HepG2 (cell line): ENCODE data around the gene ARHGEF16. TPM values are rescaled to one million over a fixed set of nuclear protein-coding genes. Genes with fewer than 3 reads are reported as not detected.
A peak's percentile ranks its signal among the peaks of the same experiment; 100 is the strongest.

Experiments
- ADNP ChIP-seq: sonication (generic); formaldehyde crosslinking; IDR thresholded peaks from 2 replicates; pipeline ENCODE4 v1.4.0; 2020; ENCODE audit warnings: missing genetic modification reagents
- BRD4 ChIP-seq: sonication (generic); formaldehyde crosslinking; IDR thresholded peaks from 2 replicates; pipeline ENCODE4 v1.4.0; 2020; ENCODE audit warnings: missing genetic modification reagents
- CEBPG ChIP-seq: IDR thresholded peaks from 2 replicates; pipeline ENCODE4 v1.6.1; 2016
- EEA1 ChIP-seq: sonication (generic); formaldehyde crosslinking; IDR thresholded peaks from 2 replicates; pipeline ENCODE4 v1.5.1; 2020; ENCODE audit warnings: mild to moderate bottlenecking, missing genetic modification reagents, borderline replicate concordance
- FOSL1 ChIP-seq: sonication (generic); formaldehyde crosslinking; IDR thresholded peaks from 2 replicates; pipeline ENCODE4 v1.9.0; 2021; ENCODE audit warnings: missing genetic modification reagents, borderline replicate concordance
- JUND ChIP-seq: sonication (generic); formaldehyde crosslinking; IDR thresholded peaks from 2 replicates; pipeline ENCODE4 v1.8.0; 2022; ENCODE audit warnings: mild to moderate bottlenecking, missing genetic modification reagents
- NFATC3 ChIP-seq: sonication (generic); formaldehyde crosslinking; IDR thresholded peaks from 2 replicates; pipeline ENCODE4 v1.5.1; 2020; ENCODE audit warnings: mild to moderate bottlenecking, missing genetic modification reagents
- NRL ChIP-seq: sonication (generic); formaldehyde crosslinking; IDR thresholded peaks from 2 replicates; pipeline ENCODE4 v1.5.0; 2020; ENCODE audit warnings: missing genetic modification reagents, mild to moderate bottlenecking, moderate library complexity, borderline replicate concordance
- PHF5A ChIP-seq: IDR thresholded peaks from one replicate; pipeline ENCODE4 v1.6.1; 2018; ENCODE audit warnings: low read depth, missing genetic modification reagents; ENCODE audit not compliant: unreplicated experiment
- YEATS4 ChIP-seq: sonication (generic); formaldehyde crosslinking; IDR thresholded peaks from 2 replicates; pipeline ENCODE4 v1.4.0; 2020; ENCODE audit warnings: missing genetic modification reagents, borderline replicate concordance
- ZNF10 ChIP-seq: sonication (generic); formaldehyde crosslinking; IDR thresholded peaks from 2 replicates; pipeline ENCODE4 v1.4.0; 2020; ENCODE audit warnings: mild to moderate bottlenecking, low read depth, missing genetic modification reagents, borderline replicate concordance
- ZNF562 ChIP-seq: sonication (generic); formaldehyde crosslinking; IDR thresholded peaks from 2 replicates; pipeline ENCODE4 v1.8.0; 2022; ENCODE audit warnings: missing genetic modification reagents, borderline replicate concordance
- ZNF589 ChIP-seq: sonication (generic); formaldehyde crosslinking; conservative IDR thresholded peaks from 2 replicates; pipeline ENCODE4 v1.8.0; 2022; ENCODE audit warnings: mild to moderate bottlenecking, moderate library complexity, missing genetic modification reagents
- ZNF773 ChIP-seq: sonication (generic); formaldehyde crosslinking; IDR thresholded peaks from 2 replicates; pipeline ENCODE4 v1.4.0; 2020; ENCODE audit warnings: missing genetic modification reagents, borderline replicate concordance
- polyA plus RNA-seq, 8 experiments: library from polyadenylated mRNA; depleted of rRNA in 3 of 8; stranded (reverse) in 7 of 8; unstranded in 1 of 8; fragments of >200 nt; fragmentation: Illumina TruSeq in 4 of 8; extraction: Trizol in 4 of 8; gene quantifications; 2 replicates each; pipeline versions ENCODE4 v1.2.1 to v1.2.3, GENCODE V29; 2011 to 2016; ENCODE audit warnings: low read depth in 4 of 8, missing spikeins in 1 of 8, mixed read lengths in 1 of 8; ENCODE audit not compliant: insufficient read depth in 1 of 8
- total RNA-seq, 5 experiments: library from RNA; depleted of rRNA; stranded (reverse); fragments of >200 nt; fragmentation: Illumina TruSeq; extraction: Trizol; gene quantifications; 2 replicates each; pipeline ENCODE4 v1.2.3, GENCODE V29; 2016; ENCODE audit warnings: low read depth in 1 of 5
- TF ChIP-seq, protein P1 (sequence below): sonication (generic); formaldehyde crosslinking; IDR thresholded peaks from 2 replicates; pipeline ENCODE4 v1.5.0; 2020; ENCODE audit warnings: mild to moderate bottlenecking, missing genetic modification reagents, borderline replicate concordance
- TF ChIP-seq, protein P2 (sequence below): IDR thresholded peaks from 2 replicates; pipeline ENCODE4 v1.6.1; 2012; ENCODE audit warnings: low read length, improper control_type of control experiment
- TF ChIP-seq, protein P3 (sequence below): sonication (generic); formaldehyde crosslinking; conservative IDR thresholded peaks from 2 replicates; pipeline ENCODE4 v1.8.0; 2022; ENCODE audit warnings: mild to moderate bottlenecking, moderate library complexity, missing genetic modification reagents
- TF ChIP-seq, protein P4 (sequence below): sonication (generic); formaldehyde crosslinking; IDR thresholded peaks from 2 replicates; pipeline ENCODE4 v1.5.0; 2020; ENCODE audit warnings: missing genetic modification reagents, mild to moderate bottlenecking, borderline replicate concordance

The ARHGEF16 gene
- total and polyA plus RNA-seq, 2 of the 13 experiments (the other 11 are each of a cell fraction or from before 2014, with no cell fraction given): 20.3 to 39.9 TPM

- TF ChIP-seq, protein P1, sequence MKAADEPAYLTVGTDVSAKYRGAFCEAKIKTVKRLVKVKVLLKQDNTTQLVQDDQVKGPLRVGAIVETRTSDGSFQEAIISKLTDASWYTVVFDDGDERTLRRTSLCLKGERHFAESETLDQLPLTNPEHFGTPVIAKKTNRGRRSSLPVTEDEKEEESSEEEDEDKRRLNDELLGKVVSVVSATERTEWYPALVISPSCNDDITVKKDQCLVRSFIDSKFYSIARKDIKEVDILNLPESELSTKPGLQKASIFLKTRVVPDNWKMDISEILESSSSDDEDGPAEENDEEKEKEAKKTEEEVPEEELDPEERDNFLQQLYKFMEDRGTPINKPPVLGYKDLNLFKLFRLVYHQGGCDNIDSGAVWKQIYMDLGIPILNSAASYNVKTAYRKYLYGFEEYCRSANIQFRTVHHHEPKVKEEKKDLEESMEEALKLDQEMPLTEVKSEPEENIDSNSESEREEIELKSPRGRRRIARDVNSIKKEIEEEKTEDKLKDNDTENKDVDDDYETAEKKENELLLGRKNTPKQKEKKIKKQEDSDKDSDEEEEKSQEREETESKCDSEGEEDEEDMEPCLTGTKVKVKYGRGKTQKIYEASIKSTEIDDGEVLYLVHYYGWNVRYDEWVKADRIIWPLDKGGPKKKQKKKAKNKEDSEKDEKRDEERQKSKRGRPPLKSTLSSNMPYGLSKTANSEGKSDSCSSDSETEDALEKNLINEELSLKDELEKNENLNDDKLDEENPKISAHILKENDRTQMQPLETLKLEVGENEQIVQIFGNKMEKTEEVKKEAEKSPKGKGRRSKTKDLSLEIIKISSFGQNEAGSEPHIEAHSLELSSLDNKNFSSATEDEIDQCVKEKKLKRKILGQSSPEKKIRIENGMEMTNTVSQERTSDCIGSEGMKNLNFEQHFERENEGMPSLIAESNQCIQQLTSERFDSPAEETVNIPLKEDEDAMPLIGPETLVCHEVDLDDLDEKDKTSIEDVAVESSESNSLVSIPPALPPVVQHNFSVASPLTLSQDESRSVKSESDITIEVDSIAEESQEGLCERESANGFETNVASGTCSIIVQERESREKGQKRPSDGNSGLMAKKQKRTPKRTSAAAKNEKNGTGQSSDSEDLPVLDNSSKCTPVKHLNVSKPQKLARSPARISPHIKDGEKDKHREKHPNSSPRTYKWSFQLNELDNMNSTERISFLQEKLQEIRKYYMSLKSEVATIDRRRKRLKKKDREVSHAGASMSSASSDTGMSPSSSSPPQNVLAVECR (CRISPR knock-in tag): 0 out of 2 replicates have a peak, but pooled peaks have one; percentile 11
- TF ChIP-seq BRD4 (CRISPR knock-in tag) (no peak), CEBPG (CRISPR knock-in tag) (no peak), ZNF589 (no peak), YEATS4 (CRISPR knock-in tag) (no peak), ZNF773 (CRISPR knock-in tag) (no peak), ZNF10 (CRISPR knock-in tag) (no peak), ZNF562 (CRISPR knock-in tag) (no peak), NRL (peak; percentile 48; the same call in 1 of the 2 replicates), NFATC3 (CRISPR knock-in tag) (no peak), EEA1 (CRISPR knock-in tag) (0 out of 2 replicates have a peak, but pooled peaks have one; percentile 40), JUND (CRISPR knock-in tag) (no peak), PHF5A (CRISPR knock-in tag) (no peak), ADNP (CRISPR knock-in tag) (no peak), FOSL1 (CRISPR knock-in tag) (no peak)
- TF ChIP-seq, protein P2, sequence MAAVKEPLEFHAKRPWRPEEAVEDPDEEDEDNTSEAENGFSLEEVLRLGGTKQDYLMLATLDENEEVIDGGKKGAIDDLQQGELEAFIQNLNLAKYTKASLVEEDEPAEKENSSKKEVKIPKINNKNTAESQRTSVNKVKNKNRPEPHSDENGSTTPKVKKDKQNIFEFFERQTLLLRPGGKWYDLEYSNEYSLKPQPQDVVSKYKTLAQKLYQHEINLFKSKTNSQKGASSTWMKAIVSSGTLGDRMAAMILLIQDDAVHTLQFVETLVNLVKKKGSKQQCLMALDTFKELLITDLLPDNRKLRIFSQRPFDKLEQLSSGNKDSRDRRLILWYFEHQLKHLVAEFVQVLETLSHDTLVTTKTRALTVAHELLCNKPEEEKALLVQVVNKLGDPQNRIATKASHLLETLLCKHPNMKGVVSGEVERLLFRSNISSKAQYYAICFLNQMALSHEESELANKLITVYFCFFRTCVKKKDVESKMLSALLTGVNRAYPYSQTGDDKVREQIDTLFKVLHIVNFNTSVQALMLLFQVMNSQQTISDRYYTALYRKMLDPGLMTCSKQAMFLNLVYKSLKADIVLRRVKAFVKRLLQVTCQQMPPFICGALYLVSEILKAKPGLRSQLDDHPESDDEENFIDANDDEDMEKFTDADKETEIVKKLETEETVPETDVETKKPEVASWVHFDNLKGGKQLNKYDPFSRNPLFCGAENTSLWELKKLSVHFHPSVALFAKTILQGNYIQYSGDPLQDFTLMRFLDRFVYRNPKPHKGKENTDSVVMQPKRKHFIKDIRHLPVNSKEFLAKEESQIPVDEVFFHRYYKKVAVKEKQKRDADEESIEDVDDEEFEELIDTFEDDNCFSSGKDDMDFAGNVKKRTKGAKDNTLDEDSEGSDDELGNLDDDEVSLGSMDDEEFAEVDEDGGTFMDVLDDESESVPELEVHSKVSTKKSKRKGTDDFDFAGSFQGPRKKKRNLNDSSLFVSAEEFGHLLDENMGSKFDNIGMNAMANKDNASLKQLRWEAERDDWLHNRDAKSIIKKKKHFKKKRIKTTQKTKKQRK: no peak
- TF ChIP-seq, protein P3, sequence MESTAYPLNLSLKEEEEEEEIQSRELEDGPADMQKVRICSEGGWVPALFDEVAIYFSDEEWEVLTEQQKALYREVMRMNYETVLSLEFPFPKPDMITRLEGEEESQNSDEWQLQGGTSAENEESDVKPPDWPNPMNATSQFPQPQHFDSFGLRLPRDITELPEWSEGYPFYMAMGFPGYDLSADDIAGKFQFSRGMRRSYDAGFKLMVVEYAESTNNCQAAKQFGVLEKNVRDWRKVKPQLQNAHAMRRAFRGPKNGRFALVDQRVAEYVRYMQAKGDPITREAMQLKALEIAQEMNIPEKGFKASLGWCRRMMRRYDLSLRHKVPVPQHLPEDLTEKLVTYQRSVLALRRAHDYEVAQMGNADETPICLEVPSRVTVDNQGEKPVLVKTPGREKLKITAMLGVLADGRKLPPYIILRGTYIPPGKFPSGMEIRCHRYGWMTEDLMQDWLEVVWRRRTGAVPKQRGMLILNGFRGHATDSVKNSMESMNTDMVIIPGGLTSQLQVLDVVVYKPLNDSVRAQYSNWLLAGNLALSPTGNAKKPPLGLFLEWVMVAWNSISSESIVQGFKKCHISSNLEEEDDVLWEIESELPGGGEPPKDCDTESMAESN (CRISPR knock-in tag): no peak
- TF ChIP-seq, protein P4, sequence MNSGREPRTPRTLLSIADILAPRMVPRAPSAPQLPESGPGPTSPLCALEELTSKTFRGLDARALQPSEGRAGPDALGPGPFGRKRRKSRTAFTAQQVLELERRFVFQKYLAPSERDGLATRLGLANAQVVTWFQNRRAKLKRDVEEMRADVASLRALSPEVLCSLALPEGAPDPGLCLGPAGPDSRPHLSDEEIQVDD (CRISPR knock-in tag): no peak
Measured at GRCh38 chr1:3472088-3472850, 17.8 kb downstream of the ARHGEF16 start (continued).
